ENCODE data around the gene SYCE3. TPM values are rescaled to one million over a fixed set of nuclear protein-coding genes. Genes with fewer than 3 reads are reported as not detected.

The SYCE3 gene
- total RNA-seq, 1 experiment from 2014 or later, result not detected

DNA sequence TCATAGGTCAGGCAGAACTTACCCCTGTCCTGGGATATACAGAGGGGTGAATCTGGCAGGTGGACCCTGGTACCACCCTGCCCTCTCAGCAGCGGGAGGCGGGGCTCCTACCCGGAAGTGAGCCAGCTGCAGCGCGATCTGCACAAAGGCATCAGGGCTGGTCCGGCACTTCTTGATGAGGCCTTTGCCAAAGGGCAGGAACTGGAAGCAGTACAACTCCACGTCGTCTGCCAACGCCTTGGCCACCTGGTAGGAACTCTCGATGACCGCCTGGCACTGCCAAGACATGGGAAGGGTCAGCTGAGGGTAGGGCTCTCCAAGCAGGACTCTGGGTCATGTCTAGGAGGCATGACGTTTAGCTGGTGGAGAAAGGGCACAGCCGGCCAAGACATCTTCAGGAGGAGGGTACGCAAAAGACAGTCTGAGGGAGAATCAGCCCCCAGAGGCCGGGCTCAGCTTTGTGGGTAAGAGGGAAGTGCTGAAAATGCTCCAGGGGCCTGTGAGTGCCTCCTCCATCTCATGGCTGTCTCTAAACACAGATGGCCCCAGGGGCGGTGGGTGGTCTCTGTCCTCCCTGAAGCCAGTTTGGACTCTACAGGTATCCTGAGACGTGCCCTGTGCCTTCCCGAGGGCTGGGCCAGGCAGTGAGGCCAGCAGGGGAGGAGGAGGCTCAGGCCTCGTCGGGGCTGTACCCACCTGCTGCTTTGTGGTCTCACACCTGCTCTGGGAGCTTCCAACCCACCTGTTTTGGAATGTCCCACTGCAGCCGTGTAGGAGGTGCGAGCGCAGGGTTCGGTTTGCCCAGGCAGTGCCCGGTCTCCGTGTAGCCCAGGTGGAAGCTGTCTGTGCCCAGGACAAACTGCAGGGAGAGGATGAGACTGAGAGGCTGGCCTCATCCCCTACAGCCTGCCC lies 8.8 kb upstream of the SYCE3 start:
- no peak for DNase-seq
- CTCF ChIA-PET, result interaction anchor here (0.8 to 1.2 kb wide), 2 partner anchors 46 to 57 kb away, joined by 3 to 4 read pairs; partner anchors contain the start of genes ARSA and SCO2
- no TSS peak for BruUV-seq (replicated peaks)
- H3K9me3 Mint-ChIP-seq (ENCODE audit: unreplicated experiment), result no peaks in the 10 kb centered on the region
- no peak overlapping the region for H3K4me3 Mint-ChIP-seq (ENCODE audit: unreplicated experiment)
- no peak for TF ChIP-seq CTCF (IDR thresholded peaks at IDR 0.05; ENCODE audit: insufficient read depth in 1 of 2, low read depth in 1 of 2, low read length in 1 of 2, severe bottlenecking in 1 of 2, unreplicated experiment in 1 of 2)
- no peaks in the 10 kb centered on the region for H3K4me1 Mint-ChIP-seq (ENCODE audit: low read depth, unreplicated experiment)
- intact Hi-C loops (cut with micrococcal nuclease; ENCODE audit: unreplicated experiment), result no loop called here
- H3K4me1 ChIP-seq, result peaks cover 10% of the 10 kb centered on the region; the same call in 1 of the 2 replicates
- H3K36me3 Mint-ChIP-seq (ENCODE audit: insufficient read depth, unreplicated experiment), result no peaks in the 10 kb centered on the region
- no peak overlapping the region for H3K4me3 ChIP-seq (ENCODE audit: low read depth, low read length)
- H3K27ac Mint-ChIP-seq (ENCODE audit: unreplicated experiment), result no peak overlapping the region
- no peaks in the 10 kb centered on the region for H3K27me3 ChIP-seq (replicated peaks; ENCODE audit: control insufficient read depth, insufficient read depth, low read length)
- no peaks in the 10 kb centered on the region for H3K36me3 ChIP-seq (ENCODE audit: control insufficient read depth, insufficient read depth, low read length)
- POLR2A ChIA-PET, result no interaction called here
- H3K9me3 ChIP-seq, result no peaks in the 10 kb centered on the region
- no peaks in the 10 kb centered on the region for H3K27me3 Mint-ChIP-seq (ENCODE audit: insufficient read depth, unreplicated experiment)

GRCh38 chr22:50570861-50571260 lies 8.1 kb upstream of the SYCE3 start:
- no peaks in the 10 kb centered on the region for H3K9me3 ChIP-seq
- H3K27ac Mint-ChIP-seq (ENCODE audit: unreplicated experiment), result no peak overlapping the region
- H3K4me1 Mint-ChIP-seq (ENCODE audit: low read depth, unreplicated experiment), result no peaks in the 10 kb centered on the region
- DNase-seq, result no peak
- peaks cover 10% of the 10 kb centered on the region; the same call in 1 of the 2 replicates for H3K4me1 ChIP-seq
- no peak for TF ChIP-seq CTCF (IDR thresholded peaks at IDR 0.05; ENCODE audit: insufficient read depth in 1 of 2, low read depth in 1 of 2, low read length in 1 of 2, severe bottlenecking in 1 of 2, unreplicated experiment in 1 of 2)
- ChIA-PET CTCF (no interaction called here), POLR2A (interaction anchor here (0.6 kb wide), 1 partner anchor 45 kb away, joined by 3 read pairs; the partner anchor contains the start of gene SCO2)
- no TSS peak for BruUV-seq (replicated peaks)
- no peaks in the 10 kb centered on the region for H3K36me3 ChIP-seq (ENCODE audit: control insufficient read depth, insufficient read depth, low read length)
- no peaks in the 10 kb centered on the region for H3K27me3 ChIP-seq (replicated peaks; ENCODE audit: control insufficient read depth, insufficient read depth, low read length)
- H3K36me3 Mint-ChIP-seq (ENCODE audit: insufficient read depth, unreplicated experiment), result no peaks in the 10 kb centered on the region
- no peaks in the 10 kb centered on the region for H3K27me3 Mint-ChIP-seq (ENCODE audit: insufficient read depth, unreplicated experiment)
- intact Hi-C loops (cut with micrococcal nuclease; ENCODE audit: unreplicated experiment), result no loop called here
- no peak overlapping the region for H3K4me3 Mint-ChIP-seq (ENCODE audit: unreplicated experiment)
- no peak overlapping the region for H3K4me3 ChIP-seq (ENCODE audit: low read depth, low read length)
- no peaks in the 10 kb centered on the region for H3K9me3 Mint-ChIP-seq (ENCODE audit: unreplicated experiment)

GRCh38 chr22:50569896-50570535 lies 7.3 kb upstream of the SYCE3 start:
- CTCF ChIA-PET, result interaction anchor here (2.1 kb wide), 1 partner anchor 51 kb away, joined by 8 read pairs; no protein-coding TSS in a partner anchor
- Mint-ChIP-seq H3K9me3 (ENCODE audit: unreplicated experiment) (no peaks in the 10 kb centered on the region), H3K27me3 (ENCODE audit: insufficient read depth, unreplicated experiment) (no peaks in the 10 kb centered on the region), H3K4me3 (ENCODE audit: unreplicated experiment) (no peak overlapping the region), H3K4me1 (ENCODE audit: low read depth, unreplicated experiment) (no peaks in the 10 kb centered on the region), H3K27ac (ENCODE audit: unreplicated experiment) (no peak overlapping the region), H3K36me3 (ENCODE audit: insufficient read depth, unreplicated experiment) (no peaks in the 10 kb centered on the region)
- intact Hi-C loops (cut with micrococcal nuclease; ENCODE audit: unreplicated experiment), result no loop called here
- no peaks in the 10 kb centered on the region for H3K27me3 ChIP-seq (replicated peaks; ENCODE audit: control insufficient read depth, insufficient read depth, low read length)
- DNase-seq, result no peak
- H3K4me1 ChIP-seq, result peaks cover 10% of the 10 kb centered on the region; the same call in 1 of the 2 replicates
- no peak for TF ChIP-seq CTCF (IDR thresholded peaks at IDR 0.05; ENCODE audit: insufficient read depth in 1 of 2, low read depth in 1 of 2, low read length in 1 of 2, severe bottlenecking in 1 of 2, unreplicated experiment in 1 of 2)
- H3K9me3 ChIP-seq, result no peaks in the 10 kb centered on the region
- POLR2A ChIA-PET, result interaction anchor here (0.6 kb wide), 1 partner anchor 45 kb away, joined by 3 read pairs; the partner anchor contains the start of gene SCO2
- no peaks in the 10 kb centered on the region for H3K36me3 ChIP-seq (ENCODE audit: control insufficient read depth, insufficient read depth, low read length)
- BruUV-seq (replicated peaks), result no TSS peak
- H3K4me3 ChIP-seq (ENCODE audit: low read depth, low read length), result no peak overlapping the region

Measured in Caco-2 (cell line).